Peyer's patch (tissue), 4 donors: Measurements from ENCODE around the gene RHOU. TPM values are rescaled to one million over a fixed set of nuclear protein-coding genes. Genes with fewer than 3 reads are reported as not detected.

ENCODE experiments used
- DNase-seq, 3 donors: peaks; one replicate each; pipeline ENCODE4 v3.0.0-alpha.2; 2017 to 2019
- H3K27ac ChIP-seq, 4 donors: fragments of 200-600 bp; sonication (generic); one replicate each; pipeline ENCODE4 v1.5.1; 2016 to 2019
- H3K27me3 ChIP-seq, 2 donors: fragments of 200-600 bp; sonication (generic); one replicate each; pipeline ENCODE4 v1.5.1; 2019
- H3K36me3 ChIP-seq, 3 donors: fragments of 200-600 bp; sonication (generic); one replicate each; pipeline ENCODE4 v1.5.1; 2016 to 2019
- H3K4me1 ChIP-seq, 4 donors: fragments of 200-600 bp; sonication (generic); one replicate each; pipeline ENCODE4 v1.5.1; 2016 to 2019
- H3K4me3 ChIP-seq, 4 donors: fragments of 200-600 bp; sonication (generic); 1 replicate in 3 of 4; 2 replicates in 1 of 4; pipeline ENCODE4 v1.5.1; 2016 to 2019; ENCODE audit warnings: mild to moderate bottlenecking in 1 of 4
- H3K9me3 ChIP-seq, 4 donors: fragments of 200-600 bp; sonication (generic); one replicate each; pipeline ENCODE4 v1.5.1; 2016 to 2019; ENCODE audit warnings: mild to moderate bottlenecking in 1 of 4
- CTCF ChIP-seq, 6 experiments: fragments of 450-650 bp in 4 of 6; fragments of 200-600 bp in 2 of 6; sonication (generic) in 1 of 6; IDR thresholded peaks; one replicate each; pipeline ENCODE4 v1.5.1; 2017 to 2019; ENCODE audit warnings: antibody characterized with exemption in 6 of 6, mild to moderate bottlenecking in 3 of 6, moderate library complexity in 1 of 6
- POLR2A ChIP-seq, 2 donors: fragments of 450-650 bp; IDR thresholded peaks; one replicate each; pipeline ENCODE4 v1.5.1; 2017; ENCODE audit warnings: antibody characterized with exemption in 2 of 2, mild to moderate bottlenecking in 2 of 2, moderate library complexity in 2 of 2
- total RNA-seq, 4 donors: library from RNA; depleted of rRNA; stranded (reverse); fragments of >200 nt; gene quantifications; one replicate each; pipeline ENCODE4 v1.1.0, GENCODE V29; 2016

RHOU gene
- total RNA-seq, 4 donors from 2014 or later, result 14.0 to 62.0 (median 42.1) TPM

GRCh38 chr1:228739826-228740225 lies 4.5 kb downstream of the RHOU start:
- Histone ChIP-seq H3K27ac (no peak overlapping the region), H3K4me3 (no peak overlapping the region), H3K4me1 (peaks cover 0 to 18% (median 5%) of the 10 kb centered on the region in 4 donors), H3K36me3 (peaks cover 0 to 47% (median 0%) of the 10 kb centered on the region in 3 donors), H3K9me3 (no peaks in the 10 kb centered on the region), H3K27me3 (no peaks in the 10 kb centered on the region)
- DNase-seq, result no peak
- TF ChIP-seq CTCF (IDR thresholded peaks at IDR 0.05) (no peak), POLR2A (IDR thresholded peaks at IDR 0.05) (no peak)

- TF ChIP-seq POLR2A (IDR thresholded peaks at IDR 0.05), result no peak
- TF ChIP-seq CTCF (IDR thresholded peaks at IDR 0.05), result no peak
- H3K27me3 ChIP-seq, result no peaks in the 10 kb centered on the region
- peaks cover 0 to 18% (median under 1%) of the 10 kb centered on the region in 4 donors for H3K4me1 ChIP-seq
- peaks cover 0 to 53% (median 0%) of the 10 kb centered on the region in 3 donors for H3K36me3 ChIP-seq
- no peak overlapping the region for H3K4me3 ChIP-seq
- H3K9me3 ChIP-seq, result no peaks in the 10 kb centered on the region
- no peak overlapping the region for H3K27ac ChIP-seq
- DNase-seq, result no peak
Observed at GRCh38 chr1:228740543-228741317, 5.5 kb downstream of the RHOU start.

GRCh38 chr1:228742281-228742860 lies 7.1 kb downstream of the RHOU start:
- no peak for TF ChIP-seq CTCF (IDR thresholded peaks at IDR 0.05)
- no peak for TF ChIP-seq POLR2A (IDR thresholded peaks at IDR 0.05)

GRCh38 chr1:228743405-228743804 lies 8.1 kb downstream of the RHOU start:
- TF ChIP-seq CTCF (IDR thresholded peaks at IDR 0.05) (no peak), POLR2A (IDR thresholded peaks at IDR 0.05) (no peak)
- Histone ChIP-seq H3K27me3 (no peaks in the 10 kb centered on the region), H3K27ac (no peak overlapping the region), H3K36me3 (peaks cover 0 to 49% (median 0%) of the 10 kb centered on the region in 3 donors), H3K9me3 (no peaks in the 10 kb centered on the region), H3K4me1 (peaks cover 0 to 12% (median 0%) of the 10 kb centered on the region in 4 donors), H3K4me3 (no peak overlapping the region)
- DNase-seq, result no peak

More at GRCh38 chr1:228742281-228742860, 7.1 kb downstream of the RHOU start:
- Histone ChIP-seq H3K4me1 (peaks cover 0 to 18% (median 0%) of the 10 kb centered on the region in 4 donors), H3K27me3 (no peaks in the 10 kb centered on the region), H3K36me3 (peaks cover 0 to 53% (median 0%) of the 10 kb centered on the region in 3 donors), H3K27ac (no peak overlapping the region), H3K9me3 (no peaks in the 10 kb centered on the region), H3K4me3 (no peak overlapping the region)
- DNase-seq, result no peak

- Histone ChIP-seq H3K9me3 (no peaks in the 10 kb centered on the region), H3K27ac (no peak overlapping the region), H3K4me3 (no peak overlapping the region), H3K27me3 (no peaks in the 10 kb centered on the region), H3K4me1 (peaks cover 0 to 5% (median 0%) of the 10 kb centered on the region in 4 donors), H3K36me3 (peaks cover 0 to 41% (median 0%) of the 10 kb centered on the region in 3 donors)
- no peak for DNase-seq
- TF ChIP-seq POLR2A (IDR thresholded peaks at IDR 0.05), result no peak
- TF ChIP-seq CTCF (IDR thresholded peaks at IDR 0.05), result no peak
Observed at GRCh38 chr1:228744356-228744755, 9.1 kb downstream of the RHOU start.
